ENCODE data around the gene FAM167B.

FAM167B gene

GRCh38 chr1:32246888-32247273 is at the start of gene FAM167B:
FAM167B (plus strand) TSS chr1:32247222; CDS start chr1:32247422, 200 bp downstream.
- DNase-seq (ENCODE audit: low read depth) = no peak
- no peak within 1 kb of the TSS for H3K4me3 ChIP-seq (ENCODE audit: low read depth, low read length)
- TF ChIP-seq POLR2A (IDR thresholded peaks at IDR 0.05; ENCODE audit: extremely low read depth, insufficient read length) (no peak), MAX (IDR thresholded peaks at IDR 0.05; ENCODE audit: low read depth, low read length) (no peak), MYC (IDR thresholded peaks at IDR 0.05; ENCODE audit: low read depth, low read length) (no peak), CTCF (IDR thresholded peaks at IDR 0.05; ENCODE audit: low read depth, low read length) (no peak)

- no peak for DNase-seq (ENCODE audit: low read depth)
- no peak for TF ChIP-seq MAX (IDR thresholded peaks at IDR 0.05; ENCODE audit: low read depth, low read length)
- TF ChIP-seq POLR2A (IDR thresholded peaks at IDR 0.05; ENCODE audit: extremely low read depth, insufficient read length) = no peak
- no peak for TF ChIP-seq CTCF (IDR thresholded peaks at IDR 0.05; ENCODE audit: low read depth, low read length)
- TF ChIP-seq MYC (IDR thresholded peaks at IDR 0.05; ENCODE audit: low read depth, low read length) = no peak
- no peak overlapping the region for H3K4me3 ChIP-seq (ENCODE audit: low read depth, low read length)
Observed at GRCh38 chr1:32197837-32198236, 49.2 kb upstream of the FAM167B start.

- no peak overlapping the region for H3K4me3 ChIP-seq (ENCODE audit: low read depth, low read length)
- TF ChIP-seq MAX (IDR thresholded peaks at IDR 0.05; ENCODE audit: low read depth, low read length) (no peak), POLR2A (IDR thresholded peaks at IDR 0.05; ENCODE audit: extremely low read depth, insufficient read length) (no peak), MYC (IDR thresholded peaks at IDR 0.05; ENCODE audit: low read depth, low read length) (no peak), CTCF (IDR thresholded peaks at IDR 0.05; ENCODE audit: low read depth, low read length) (no peak)
- no peak for DNase-seq (ENCODE audit: low read depth)
Observed at GRCh38 chr1:32198237-32199042, 48.6 kb upstream of the FAM167B start.

- H3K4me3 ChIP-seq (ENCODE audit: low read depth, low read length) = no peak overlapping the region
- no peak for DNase-seq (ENCODE audit: low read depth)
- no peak for TF ChIP-seq MAX (IDR thresholded peaks at IDR 0.05; ENCODE audit: low read depth, low read length)
Observed at GRCh38 chr1:32199043-32199716, 47.8 kb upstream of the FAM167B start.

- DNase-seq (ENCODE audit: low read depth) = no peak
- TF ChIP-seq POLR2A (IDR thresholded peaks at IDR 0.05; ENCODE audit: extremely low read depth, insufficient read length) (no peak), MAX (IDR thresholded peaks at IDR 0.05; ENCODE audit: low read depth, low read length) (no peak), CTCF (IDR thresholded peaks at IDR 0.05; ENCODE audit: low read depth, low read length) (no peak), MYC (IDR thresholded peaks at IDR 0.05; ENCODE audit: low read depth, low read length) (no peak)
- H3K4me3 ChIP-seq (ENCODE audit: low read depth, low read length) = no peak overlapping the region
Observed at GRCh38 chr1:32199717-32200072, 47.3 kb upstream of the FAM167B start.
